ENCODE results near the gene PTPRE. TPM values are rescaled to one million over a fixed set of nuclear protein-coding genes. Genes with fewer than 3 reads are reported as not detected.

Gene PTPRE
- total RNA-seq, 1 experiment from 2014 or later, result 3.1 TPM

- H3K36me3 Mint-ChIP-seq, result no peaks in the 10 kb centered on the region
- no peak for DNase-seq (ENCODE audit: low spot score)
- ChIA-PET POLR2A (no interaction called here), CTCF (no interaction called here)
- peaks cover 13% of the 10 kb centered on the region for H3K9me3 Mint-ChIP-seq
- peaks cover 7% of the 10 kb centered on the region for H3K4me1 Mint-ChIP-seq
- H3K27ac Mint-ChIP-seq, result no peak overlapping the region
- no peaks in the 10 kb centered on the region for H3K27me3 Mint-ChIP-seq (ENCODE audit: low read depth)
- H3K4me3 Mint-ChIP-seq, result no peak overlapping the region
- TF ChIP-seq ATF3 (CRISPR knock-in tag; conservative IDR thresholded peaks at IDR 0.05), result no peak
- no peak for TF ChIP-seq MAX (CRISPR knock-in tag; IDR thresholded peaks at IDR 0.05)
- no peak for TF ChIP-seq TCF7 (CRISPR knock-in tag; IDR thresholded peaks at IDR 0.05; ENCODE audit: low read depth)
- no peak for TF ChIP-seq ZNF396 (CRISPR knock-in tag; IDR thresholded peaks at IDR 0.05; ENCODE audit: borderline replicate concordance)
- peak; percentile 69 for ATAC-seq
Measured at GRCh38 chr10:127943336-127943910, 36.5 kb downstream of the PTPRE start.

- no peak overlapping the region for H3K27ac Mint-ChIP-seq
- ChIA-PET CTCF (no interaction called here), POLR2A (no interaction called here)
- peaks cover 13% of the 10 kb centered on the region for H3K9me3 Mint-ChIP-seq
- ATAC-seq, result no peak
- H3K27me3 Mint-ChIP-seq (ENCODE audit: low read depth), result no peaks in the 10 kb centered on the region
- H3K4me3 Mint-ChIP-seq, result no peak overlapping the region
- TF ChIP-seq MXD4 (CRISPR knock-in tag; IDR thresholded peaks at IDR 0.05; ENCODE audit: borderline replicate concordance), result no peak
- TF ChIP-seq FOXP1 (CRISPR knock-in tag; IDR thresholded peaks at IDR 0.05; ENCODE audit: borderline replicate concordance), result no peak
- no peak for TF ChIP-seq FOXJ3 (CRISPR knock-in tag; IDR thresholded peaks at IDR 0.05; ENCODE audit: borderline replicate concordance)
- no peak for TF ChIP-seq ATF3 (CRISPR knock-in tag; conservative IDR thresholded peaks at IDR 0.05)
- TF ChIP-seq ZNF263 (CRISPR knock-in tag; IDR thresholded peaks at IDR 0.05; ENCODE audit: low read depth), result no peak
- no peak for TF ChIP-seq STAT6 (CRISPR knock-in tag; conservative IDR thresholded peaks at IDR 0.05; ENCODE audit: low read depth)
- TF ChIP-seq HMGA2 (CRISPR knock-in tag; IDR thresholded peaks at IDR 0.05), result no peak
- no peak for TF ChIP-seq NR2C2 (CRISPR knock-in tag; IDR thresholded peaks at IDR 0.05)
- no peak for TF ChIP-seq FOXP4 (CRISPR knock-in tag; IDR thresholded peaks at IDR 0.05)
- TF ChIP-seq CTCF (IDR thresholded peaks at IDR 0.05), result no peak
- TF ChIP-seq ATF6 (CRISPR knock-in tag; IDR thresholded peaks at IDR 0.05), result no peak
- TF ChIP-seq ZBTB43 (CRISPR knock-in tag; IDR thresholded peaks at IDR 0.05), result no peak
- TF ChIP-seq ZNF416 (CRISPR knock-in tag; IDR thresholded peaks at IDR 0.05), result no peak
- no peak for TF ChIP-seq ZSCAN18 (CRISPR knock-in tag; IDR thresholded peaks at IDR 0.05)
- TF ChIP-seq MLX (CRISPR knock-in tag; IDR thresholded peaks at IDR 0.05), result no peak
- no peaks in the 10 kb centered on the region for H3K36me3 Mint-ChIP-seq
- DNase-seq (ENCODE audit: low spot score), result no peak
- peaks cover 7% of the 10 kb centered on the region for H3K4me1 Mint-ChIP-seq
Measured at GRCh38 chr10:127944256-127944655, 37.4 kb downstream of the PTPRE start.
